ENCODE data around the gene TMEM221. TPM values are rescaled to one million over a fixed set of nuclear protein-coding genes. Genes with fewer than 3 reads are reported as not detected.

The TMEM221 gene
- total RNA-seq, 1 donor from 2014 or later = 0.52 TPM

DNA sequence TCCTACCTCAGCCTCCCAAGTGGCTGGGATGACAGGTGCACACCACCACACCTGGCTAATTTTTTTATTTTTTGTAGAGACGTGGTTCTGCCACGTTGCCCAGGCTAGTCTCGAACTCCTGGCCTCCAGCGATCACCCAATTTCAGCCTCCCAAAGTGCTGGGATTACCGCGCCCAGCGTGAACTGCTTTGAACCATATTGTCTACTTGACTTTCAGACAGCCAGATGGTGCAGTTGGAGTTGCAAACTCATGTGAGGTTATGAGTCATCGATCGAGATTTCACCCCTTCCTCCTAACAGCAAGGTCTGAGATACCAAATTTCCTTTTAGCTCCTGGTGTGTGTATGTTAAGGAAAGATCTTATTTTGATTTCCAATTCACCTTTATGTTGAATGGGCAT, 24.6 kb upstream of the TMEM221 start:
- peak overlapping the region; percentile 40 for H3K27ac ChIP-seq (ENCODE audit: low read depth, low read length)

DNA sequence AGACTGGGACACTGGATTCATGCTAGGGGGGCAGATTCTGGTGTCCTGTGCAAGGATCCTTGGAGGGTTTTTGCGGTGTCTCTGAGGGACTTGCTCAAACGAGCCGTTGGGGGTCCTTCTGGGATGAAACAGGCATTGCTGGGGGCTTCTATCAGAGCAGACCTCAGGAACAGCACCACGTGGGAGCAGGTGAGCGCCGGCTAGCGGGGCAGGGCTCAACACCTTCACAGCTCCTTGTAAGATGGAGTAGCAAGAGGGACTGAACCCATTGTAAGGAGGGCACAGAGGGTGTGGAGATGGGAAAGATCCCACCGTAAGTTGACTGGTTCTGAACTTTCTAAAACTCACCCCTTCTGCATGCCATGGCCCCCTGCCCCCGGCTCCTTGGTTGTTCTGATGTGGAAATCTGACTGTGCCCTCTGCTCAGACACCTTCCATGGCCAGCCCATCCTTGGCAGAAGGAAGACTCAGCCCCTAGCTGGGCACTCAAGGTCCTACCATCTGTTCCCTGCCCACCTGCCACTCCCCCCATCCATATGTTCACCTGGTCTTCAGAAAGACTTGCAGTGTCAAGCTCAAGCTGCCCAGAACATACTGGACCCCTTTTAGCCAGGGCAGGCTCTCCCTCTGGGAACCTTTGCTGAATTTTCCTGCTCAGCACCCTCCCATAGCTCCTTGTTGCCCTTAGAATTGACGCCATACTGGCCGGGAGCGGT, 23.1 kb upstream of the TMEM221 start:
- peaks cover 0 to 8% (median 5%) of the 10 kb centered on the region in 3 donors for H3K36me3 ChIP-seq (ENCODE audit: control insufficient read depth in 3 of 3, insufficient read depth in 3 of 3, low read length in 3 of 3)
- H3K27ac ChIP-seq (ENCODE audit: low read depth, low read length) = peak overlapping the region; percentile 2
- H3K27me3 ChIP-seq (ENCODE audit: control insufficient read depth in 3 of 3, insufficient read depth in 3 of 3, low read length in 3 of 3) = no peaks in the 10 kb centered on the region
- H3K4me1 ChIP-seq (ENCODE audit: control insufficient read depth in 3 of 3, insufficient read depth in 3 of 3, low read length in 3 of 3) = peaks cover 36 to 46% (median 38%) of the 10 kb centered on the region in 3 donors
- peak overlapping the region; percentile 56 to 84 (median 65) for H3K4me3 ChIP-seq (ENCODE audit: low read length in 3 of 3)
- H3K9ac ChIP-seq (ENCODE audit: low read depth in 1 of 3, low read length in 3 of 3) = peak overlapping the region; percentile 40 to 69 (median 65)
- no peaks in the 10 kb centered on the region for H3K9me3 ChIP-seq (ENCODE audit: control insufficient read depth in 3 of 3, low read length in 3 of 3)

More for the DNA sequence above, 24.6 kb upstream of the TMEM221 start:
- Histone ChIP-seq H3K4me3 (ENCODE audit: low read length in 3 of 3) (no peak overlapping the region), H3K27me3 (ENCODE audit: control insufficient read depth in 3 of 3, insufficient read depth in 3 of 3, low read length in 3 of 3) (no peaks in the 10 kb centered on the region), H3K36me3 (ENCODE audit: control insufficient read depth in 3 of 3, insufficient read depth in 3 of 3, low read length in 3 of 3) (peaks cover 0 to 8% (median 5%) of the 10 kb centered on the region in 3 donors), H3K4me1 (ENCODE audit: control insufficient read depth in 3 of 3, insufficient read depth in 3 of 3, low read length in 3 of 3) (peaks cover 30 to 37% (median 36%) of the 10 kb centered on the region in 3 donors), H3K9me3 (ENCODE audit: control insufficient read depth in 3 of 3, low read length in 3 of 3) (no peaks in the 10 kb centered on the region), H3K9ac (ENCODE audit: low read depth in 1 of 3, low read length in 3 of 3) (no peak overlapping the region)

DNA sequence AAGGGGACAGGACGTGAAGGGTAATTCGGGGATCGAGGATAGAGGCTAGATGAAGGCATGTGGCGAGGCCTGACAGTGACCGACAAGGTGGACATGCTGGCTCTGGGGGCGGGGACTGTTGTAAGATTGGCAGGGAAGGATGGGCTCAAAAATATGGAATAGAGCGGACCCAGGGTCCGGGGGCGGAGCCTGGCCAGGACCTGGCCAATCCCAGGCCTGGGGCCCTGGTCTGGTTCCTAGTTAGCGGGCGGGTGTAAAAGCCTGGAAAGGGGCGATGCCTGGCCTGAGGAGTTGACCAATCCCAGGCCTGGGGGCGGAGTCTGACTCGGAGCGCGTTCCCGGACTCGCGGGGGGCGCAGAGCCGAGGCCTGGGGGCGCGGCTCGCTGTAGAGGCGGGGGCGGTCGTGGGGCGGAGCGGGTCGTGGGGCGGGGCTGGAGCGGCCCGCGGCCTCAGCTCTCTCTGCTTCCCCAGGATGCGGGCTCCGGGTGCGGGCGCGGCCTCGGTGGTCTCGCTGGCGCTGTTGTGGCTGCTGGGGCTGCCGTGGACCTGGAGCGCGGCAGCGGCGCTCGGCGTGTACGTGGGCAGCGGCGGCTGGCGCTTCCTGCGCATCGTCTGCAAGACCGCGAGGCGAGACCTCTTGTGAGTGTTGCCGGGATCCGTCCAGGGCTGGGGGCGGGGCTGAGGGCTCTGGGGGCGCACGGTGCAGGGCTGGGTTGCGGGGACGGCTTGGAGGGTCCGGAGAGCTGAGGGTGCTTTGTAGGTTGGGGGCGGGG, 21.8 kb upstream of the TMEM221 start, which contains the start of gene SLC27A1:
SLC27A1 (plus strand) TSS at position 457 of the 774 bp plus-strand sequence; CDS start at position 474, 17 bp downstream.
- peaks cover 0 to 8% (median 5%) of the 10 kb centered on the region in 3 donors for H3K36me3 ChIP-seq (ENCODE audit: control insufficient read depth in 3 of 3, insufficient read depth in 3 of 3, low read length in 3 of 3)
- no peaks in the 10 kb centered on the region for H3K27me3 ChIP-seq (ENCODE audit: control insufficient read depth in 3 of 3, insufficient read depth in 3 of 3, low read length in 3 of 3)
- H3K9ac ChIP-seq (ENCODE audit: low read depth in 1 of 3, low read length in 3 of 3) = peak within 1 kb of the TSS; percentile 93 to 99 (median 97)
- H3K9me3 ChIP-seq (ENCODE audit: control insufficient read depth in 3 of 3, low read length in 3 of 3) = no peaks in the 10 kb centered on the region
- peak within 1 kb of the TSS; percentile 90 for H3K27ac ChIP-seq (ENCODE audit: low read depth, low read length)
- peak within 1 kb of the TSS; percentile 84 to 94 (median 90) for H3K4me3 ChIP-seq (ENCODE audit: low read length in 3 of 3)
- H3K4me1 ChIP-seq (ENCODE audit: control insufficient read depth in 3 of 3, insufficient read depth in 3 of 3, low read length in 3 of 3) = peaks cover 31 to 42% (median 33%) of the 10 kb centered on the region in 3 donors

DNA sequence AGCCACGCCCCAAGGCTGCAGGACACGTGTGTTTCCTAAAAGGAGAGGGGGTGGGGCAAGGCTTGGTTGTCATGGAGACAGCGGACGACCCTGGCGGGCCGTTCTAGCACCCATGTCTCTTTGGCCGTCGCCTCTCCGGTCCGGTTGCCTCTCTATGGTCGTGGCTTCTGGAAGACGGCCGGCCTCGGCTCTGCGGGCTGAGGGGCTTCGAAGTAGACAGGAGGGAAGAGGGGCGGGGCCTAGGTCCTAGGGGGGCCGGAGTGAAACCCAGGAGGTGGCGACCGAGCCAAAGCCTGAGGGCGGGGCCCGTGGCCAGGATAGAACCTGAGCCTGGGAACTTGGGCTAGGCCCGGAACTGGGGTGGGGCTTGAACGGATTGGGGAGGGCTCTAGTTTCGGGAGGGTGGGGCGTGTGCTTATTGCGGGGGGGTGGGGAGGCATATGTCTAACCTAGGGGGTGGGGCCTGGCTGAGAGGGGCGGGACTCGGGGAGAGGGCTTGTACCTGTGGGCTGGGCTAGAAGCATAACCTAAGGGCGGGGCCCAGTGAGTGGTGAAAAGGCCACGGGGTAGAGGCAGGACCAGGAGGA, 21.1 kb upstream of the TMEM221 start:
- Histone ChIP-seq H3K36me3 (ENCODE audit: control insufficient read depth in 3 of 3, insufficient read depth in 3 of 3, low read length in 3 of 3) (peaks cover 0 to 8% (median 5%) of the 10 kb centered on the region in 3 donors), H3K9me3 (ENCODE audit: control insufficient read depth in 3 of 3, low read length in 3 of 3) (no peaks in the 10 kb centered on the region), H3K27ac (ENCODE audit: low read depth, low read length) (peak overlapping the region; percentile 90), H3K9ac (ENCODE audit: low read depth in 1 of 3, low read length in 3 of 3) (peak overlapping the region; percentile 93 to 99 (median 97)), H3K27me3 (ENCODE audit: control insufficient read depth in 3 of 3, insufficient read depth in 3 of 3, low read length in 3 of 3) (no peaks in the 10 kb centered on the region), H3K4me1 (ENCODE audit: control insufficient read depth in 3 of 3, insufficient read depth in 3 of 3, low read length in 3 of 3) (peaks cover 28 to 38% (median 32%) of the 10 kb centered on the region in 3 donors), H3K4me3 (ENCODE audit: low read length in 3 of 3) (peak overlapping the region; percentile 84 to 94 (median 90))

DNA sequence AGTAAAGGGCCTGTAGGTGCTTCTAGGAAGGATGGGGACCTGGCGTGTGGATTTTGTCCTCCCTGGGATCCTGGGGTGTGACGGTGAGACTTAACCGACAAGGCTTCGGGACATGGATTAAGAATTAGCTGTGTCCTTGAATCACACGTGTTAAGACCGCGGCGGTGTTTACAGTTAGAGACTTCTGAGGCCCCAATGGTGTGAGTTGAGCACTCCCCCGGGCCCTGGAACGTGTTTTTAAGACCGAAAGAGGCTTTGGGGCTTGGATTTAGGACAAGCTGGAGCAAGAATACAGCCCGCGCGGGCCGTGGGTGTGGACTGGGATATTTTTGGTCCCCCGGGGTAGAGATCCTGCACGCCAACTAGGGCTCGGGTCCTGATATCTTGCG, 20.6 kb upstream of the TMEM221 start:
- Histone ChIP-seq H3K9me3 (ENCODE audit: control insufficient read depth in 3 of 3, low read length in 3 of 3) (no peaks in the 10 kb centered on the region), H3K4me1 (ENCODE audit: control insufficient read depth in 3 of 3, insufficient read depth in 3 of 3, low read length in 3 of 3) (peaks cover 28 to 38% (median 32%) of the 10 kb centered on the region in 3 donors), H3K9ac (ENCODE audit: low read depth in 1 of 3, low read length in 3 of 3) (peak overlapping the region; percentile 93 to 99 (median 97)), H3K27ac (ENCODE audit: low read depth, low read length) (peak overlapping the region; percentile 90), H3K36me3 (ENCODE audit: control insufficient read depth in 3 of 3, insufficient read depth in 3 of 3, low read length in 3 of 3) (peaks cover 0 to 5% (median 3%) of the 10 kb centered on the region in 3 donors), H3K27me3 (ENCODE audit: control insufficient read depth in 3 of 3, insufficient read depth in 3 of 3, low read length in 3 of 3) (no peaks in the 10 kb centered on the region), H3K4me3 (ENCODE audit: low read length in 3 of 3) (peak overlapping the region; percentile 84 to 94 (median 89))

DNA sequence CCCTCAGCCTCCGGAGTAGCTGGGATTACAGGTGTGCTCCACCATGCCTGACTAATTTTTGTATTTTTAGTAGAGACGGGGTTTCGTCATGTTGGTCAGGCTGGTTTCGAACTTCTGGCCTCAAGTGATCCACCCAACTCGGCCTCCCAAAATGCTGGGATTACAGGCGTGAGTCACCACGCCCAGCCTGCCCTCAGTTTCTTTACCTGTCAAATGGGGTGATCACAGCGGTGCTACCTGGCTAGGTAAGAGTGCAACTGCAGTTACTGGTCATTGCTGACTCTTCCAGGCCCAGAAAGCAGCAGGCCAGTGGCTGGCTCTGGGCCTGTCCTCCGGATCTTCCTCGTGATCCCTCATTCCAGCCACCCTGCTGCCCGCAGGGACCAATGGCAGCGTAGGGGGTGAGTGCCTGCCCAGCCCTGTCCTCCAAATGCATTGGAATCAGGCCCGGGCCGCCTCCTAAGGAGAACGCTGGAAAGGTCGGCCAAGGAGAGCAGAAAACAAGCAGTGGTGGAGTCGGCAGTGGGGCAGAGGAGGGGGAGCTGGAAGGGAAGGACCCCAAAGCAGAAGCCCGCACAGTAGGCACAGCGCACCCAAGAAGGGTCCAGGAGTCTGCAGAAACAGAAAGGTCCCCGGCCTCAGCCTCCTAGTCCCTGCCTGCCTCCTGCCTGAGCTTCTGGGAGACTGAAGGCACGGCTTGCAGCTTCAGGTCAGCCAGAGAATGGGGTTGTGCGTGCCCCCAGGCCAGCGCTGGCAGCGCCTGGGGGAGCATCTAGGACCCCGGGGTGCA, 20.0 kb upstream of the TMEM221 start:
- H3K9me3 ChIP-seq (ENCODE audit: control insufficient read depth in 3 of 3, low read length in 3 of 3) = no peaks in the 10 kb centered on the region
- H3K9ac ChIP-seq (ENCODE audit: low read depth in 1 of 3, low read length in 3 of 3) = peak overlapping the region; percentile 93 to 99 (median 97)
- H3K27me3 ChIP-seq (ENCODE audit: control insufficient read depth in 3 of 3, insufficient read depth in 3 of 3, low read length in 3 of 3) = no peaks in the 10 kb centered on the region
- H3K36me3 ChIP-seq (ENCODE audit: control insufficient read depth in 3 of 3, insufficient read depth in 3 of 3, low read length in 3 of 3) = peaks cover 0 to 5% (median 3%) of the 10 kb centered on the region in 3 donors
- H3K4me1 ChIP-seq (ENCODE audit: control insufficient read depth in 3 of 3, insufficient read depth in 3 of 3, low read length in 3 of 3) = peaks cover 28 to 38% (median 32%) of the 10 kb centered on the region in 3 donors
- peak overlapping the region; percentile 90 for H3K27ac ChIP-seq (ENCODE audit: low read depth, low read length)
- peak overlapping the region; percentile 84 to 94 (median 89) for H3K4me3 ChIP-seq (ENCODE audit: low read length in 3 of 3)

DNA sequence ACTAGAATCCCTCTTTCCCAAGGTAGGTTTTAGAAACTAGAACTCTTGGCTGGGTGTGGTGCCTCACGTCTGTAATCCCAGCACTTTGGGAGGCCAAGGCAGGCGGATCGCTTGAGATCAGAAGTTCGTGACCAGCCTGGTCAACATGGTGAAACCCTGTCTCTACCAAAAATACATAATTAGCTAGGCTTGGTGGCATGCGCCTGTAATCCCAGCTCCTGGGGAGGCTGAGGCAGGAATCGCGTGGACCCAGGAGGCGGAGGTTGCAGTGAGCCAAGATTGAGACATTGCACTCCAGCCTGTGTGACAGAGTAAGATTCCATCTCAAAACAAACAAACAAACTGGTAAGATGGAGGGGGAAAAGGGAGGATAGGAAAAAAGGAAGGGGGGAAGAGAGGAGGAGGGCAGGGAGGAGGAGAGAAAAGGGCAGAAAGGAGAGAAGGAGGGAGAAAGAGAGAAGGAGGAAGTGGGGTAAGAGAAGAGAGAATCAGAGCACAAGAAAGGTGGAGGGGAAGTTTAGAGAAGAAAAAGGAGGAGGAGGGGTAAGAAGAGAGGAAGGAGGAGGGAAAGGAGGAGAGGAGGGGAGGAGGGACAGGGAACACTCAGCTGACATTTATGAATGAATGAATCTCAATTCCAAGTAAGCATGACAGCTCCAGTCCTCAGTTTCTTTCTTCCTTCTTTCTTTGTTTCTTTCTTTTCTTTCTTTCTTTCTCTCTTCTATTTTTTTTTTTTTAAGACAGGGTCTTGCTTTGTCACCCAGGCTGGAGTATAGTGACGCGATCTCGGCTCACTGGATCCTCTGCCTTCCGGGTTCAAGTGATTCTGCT, 19.2 kb upstream of the TMEM221 start:
- peak overlapping the region; percentile 84 to 94 (median 89) for H3K4me3 ChIP-seq (ENCODE audit: low read length in 3 of 3)
- no peaks in the 10 kb centered on the region for H3K9me3 ChIP-seq (ENCODE audit: control insufficient read depth in 3 of 3, low read length in 3 of 3)
- H3K4me1 ChIP-seq (ENCODE audit: control insufficient read depth in 3 of 3, insufficient read depth in 3 of 3, low read length in 3 of 3) = peaks cover 26 to 35% (median 32%) of the 10 kb centered on the region in 3 donors
- peaks cover 0 to 3% (median 3%) of the 10 kb centered on the region in 3 donors for H3K36me3 ChIP-seq (ENCODE audit: control insufficient read depth in 3 of 3, insufficient read depth in 3 of 3, low read length in 3 of 3)
- H3K9ac ChIP-seq (ENCODE audit: low read depth in 1 of 3, low read length in 3 of 3) = peak overlapping the region; percentile 93 to 99 (median 97)
- peak overlapping the region; percentile 90 for H3K27ac ChIP-seq (ENCODE audit: low read depth, low read length)
- no peaks in the 10 kb centered on the region for H3K27me3 ChIP-seq (ENCODE audit: control insufficient read depth in 3 of 3, insufficient read depth in 3 of 3, low read length in 3 of 3)

DNA sequence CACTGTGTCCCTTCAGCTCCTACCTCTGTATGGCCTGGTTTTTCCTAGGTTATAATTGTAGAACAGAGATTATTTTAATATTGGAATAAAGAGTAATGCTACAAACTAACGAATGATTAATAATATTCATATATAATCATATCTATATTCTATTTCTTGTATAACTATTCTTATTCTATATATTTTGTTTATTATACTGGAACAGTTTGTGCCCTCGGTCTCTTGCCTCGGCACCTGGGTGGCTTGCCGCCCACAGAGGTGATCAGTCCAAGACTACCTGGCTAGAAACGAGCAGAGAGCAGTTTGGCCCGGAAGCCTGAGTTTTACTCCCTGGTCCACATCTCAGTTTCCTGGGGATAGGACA, 18.0 kb upstream of the TMEM221 start:
- Histone ChIP-seq H3K27ac (ENCODE audit: low read depth, low read length) (peak overlapping the region; percentile 90), H3K4me1 (ENCODE audit: control insufficient read depth in 3 of 3, insufficient read depth in 3 of 3, low read length in 3 of 3) (peaks cover 25 to 32% (median 31%) of the 10 kb centered on the region in 3 donors), H3K36me3 (ENCODE audit: control insufficient read depth in 3 of 3, insufficient read depth in 3 of 3, low read length in 3 of 3) (peaks cover 0 to 3% (median 0%) of the 10 kb centered on the region in 3 donors), H3K9ac (ENCODE audit: low read depth in 1 of 3, low read length in 3 of 3) (peak overlapping the region in 2 of 3 donors; percentile 23 to 50), H3K27me3 (ENCODE audit: control insufficient read depth in 3 of 3, insufficient read depth in 3 of 3, low read length in 3 of 3) (no peaks in the 10 kb centered on the region), H3K4me3 (ENCODE audit: low read length in 3 of 3) (no peak overlapping the region), H3K9me3 (ENCODE audit: control insufficient read depth in 3 of 3, low read length in 3 of 3) (no peaks in the 10 kb centered on the region)
